Adrenal gland (tissue), 12 donors: Measurements from ENCODE around the gene CCHCR1. TPM values are rescaled to one million over a fixed set of nuclear protein-coding genes. Genes with fewer than 3 reads are reported as not detected.

Experiments
- DNase-seq, 7 donors: peaks; one replicate each; pipeline ENCODE4 v3.0.0-alpha.2; 2019 to 2020
- H3K27ac ChIP-seq, 5 donors: fragments of 200-600 bp; sonication (generic) in 4 of 5; 1 replicate in 3 of 5; 2 replicates in 2 of 5; pipeline versions ENCODE4 v1.5.1 to v1.8.0; 2016 to 2020; ENCODE audit warnings: mild to moderate bottlenecking in 1 of 5
- H3K27me3 ChIP-seq: fragments of 200-600 bp; 2 replicates; pipeline ENCODE4 v1.8.0; 2021
- H3K36me3 ChIP-seq, 2 donors: fragments of 200-600 bp; replicated peaks in 1 of 2; 1 replicate in 1 of 2; 2 replicates in 1 of 2; pipeline versions ENCODE4 v1.5.1 to v1.8.0; 2018 to 2022
- H3K4me1 ChIP-seq, 2 donors: fragments of 200-600 bp; replicated peaks in 1 of 2; 1 replicate in 1 of 2; 2 replicates in 1 of 2; pipeline versions ENCODE4 v1.5.1 to v1.8.0; 2018 to 2021
- H3K4me3 ChIP-seq, 4 donors: fragments of 200-600 bp; sonication (generic) in 3 of 4; one replicate each; pipeline ENCODE4 v1.5.1; 2016 to 2018
- H3K9me3 ChIP-seq, 3 donors: fragments of 200-600 bp; sonication (generic) in 1 of 3; replicated peaks in 1 of 3; 1 replicate in 2 of 3; 2 replicates in 1 of 3; pipeline versions ENCODE4 v1.5.1 to v1.8.0; 2016 to 2021
- POLR2A ChIP-seq, 2 donors: fragments of 450-650 bp; IDR thresholded peaks; one replicate each; pipeline ENCODE4 v1.6.1; 2017; ENCODE audit warnings: antibody characterized with exemption in 2 of 2, mild to moderate bottlenecking in 2 of 2, moderate library complexity in 1 of 2
- WGBS, 4 donors: extraction: QIAGEN DNeasy Blood & Tissue Kit in 2 of 4; methylation state at CpG; one replicate each; pipeline versions ENCODE4 v1.1.5 to v1.1.7; 2013 to 2017; 5-methylcytosine and 5-hydroxymethylcytosine counted together
- intact Hi-C, 2 donors: fragments of 100-400 bp; cut with DNase I; formaldehyde crosslinking; loops; one replicate each; pipeline versions ENCODE4 v1.14.1 to v1.15.0; 2022 to 2023
- polyA plus RNA-seq, 3 donors: library from polyadenylated mRNA; stranded (reverse); fragments of 200-250 nt in 2 of 3; fragments of 350-450 nt in 1 of 3; fragmentation: Illumina TruSeq in 1 of 3; extraction: RNeasy Lipid Tissue Mini Kit (QIAGEN cat#74804) in 1 of 3; gene quantifications; one replicate each; pipeline ENCODE4 v1.2.3, GENCODE V29; 2013 to 2014
- total RNA-seq, 9 donors: library from RNA; depleted of rRNA in 4 of 9; stranded (reverse); fragments of >200 nt in 4 of 9; fragments of 120-200 nt in 1 of 9; fragmentation: NEBNext Ultra II Directional in 1 of 9; extraction: Animal tissue kit (Norgen Biotek cat#: 25700) in 1 of 9; gene quantifications; one replicate each; pipeline versions ENCODE4 v1.1.0 to v1.2.4, GENCODE V29; 2013 to 2023
- TF ChIP-seq, protein P1 (sequence below), 6 experiments: fragments of 450-650 bp in 4 of 6; fragments of 200-600 bp in 2 of 6; sonication (generic) in 1 of 6; IDR thresholded peaks; 1 replicate in 5 of 6; 2 replicates in 1 of 6; pipeline versions ENCODE4 v1.5.1 to v1.8.0; 2016 to 2021; ENCODE audit warnings: antibody characterized with exemption in 6 of 6, mild to moderate bottlenecking in 2 of 6, moderate library complexity in 1 of 6
- donor health status: healthy with polysubstance abuse.
- donor health status: Bipolar disorder and iron deficiency.
- donor health status: DM: yes; HTN: yes; CAD: no.
- donor health status: DM: no; HTN: no; CAD: no.
- donor health status: DM: no; HTN: no; CAD: no.
- donor health status: DM: yes; HTN: yes; CAD: no.

The CCHCR1 gene
- total and polyA plus RNA-seq, 12 donors = 4.5 to 27.4 (median 13.6) TPM

DNA sequence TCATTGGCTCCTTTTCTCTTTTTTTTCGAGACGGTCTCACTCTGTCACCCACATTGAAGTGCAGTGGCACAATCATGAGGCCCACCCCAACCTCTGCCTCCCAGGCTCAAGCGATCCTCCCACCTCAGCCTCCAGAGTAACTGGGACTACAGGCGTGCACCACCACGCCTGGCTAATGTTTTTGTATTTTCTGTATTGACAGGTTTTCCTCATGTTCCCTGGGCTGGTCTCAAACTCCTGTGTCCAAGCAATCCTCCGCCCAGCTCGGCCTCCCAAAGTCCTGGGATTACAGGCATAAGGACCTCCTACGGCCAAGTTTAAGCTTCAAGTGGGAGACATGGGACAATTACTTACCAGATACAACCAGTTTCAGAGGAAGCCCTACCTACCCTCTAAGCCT, 22.3 kb upstream of the CCHCR1 start:
- no peaks in the 10 kb centered on the region for H3K36me3 ChIP-seq
- intact Hi-C loops = loop anchor here in 1 of 2 donors (10.0 kb wide), 1 partner anchor 1025 kb away; no protein-coding TSS in a partner anchor
- no peaks in the 10 kb centered on the region for H3K9me3 ChIP-seq
- no peaks in the 10 kb centered on the region for H3K27me3 ChIP-seq
- H3K27ac ChIP-seq = no peak overlapping the region
- H3K4me3 ChIP-seq = no peak overlapping the region
- no peaks in the 10 kb centered on the region for H3K4me1 ChIP-seq
- TF ChIP-seq POLR2A (IDR thresholded peaks at IDR 0.05) = no peak
- TF ChIP-seq, protein P1, sequence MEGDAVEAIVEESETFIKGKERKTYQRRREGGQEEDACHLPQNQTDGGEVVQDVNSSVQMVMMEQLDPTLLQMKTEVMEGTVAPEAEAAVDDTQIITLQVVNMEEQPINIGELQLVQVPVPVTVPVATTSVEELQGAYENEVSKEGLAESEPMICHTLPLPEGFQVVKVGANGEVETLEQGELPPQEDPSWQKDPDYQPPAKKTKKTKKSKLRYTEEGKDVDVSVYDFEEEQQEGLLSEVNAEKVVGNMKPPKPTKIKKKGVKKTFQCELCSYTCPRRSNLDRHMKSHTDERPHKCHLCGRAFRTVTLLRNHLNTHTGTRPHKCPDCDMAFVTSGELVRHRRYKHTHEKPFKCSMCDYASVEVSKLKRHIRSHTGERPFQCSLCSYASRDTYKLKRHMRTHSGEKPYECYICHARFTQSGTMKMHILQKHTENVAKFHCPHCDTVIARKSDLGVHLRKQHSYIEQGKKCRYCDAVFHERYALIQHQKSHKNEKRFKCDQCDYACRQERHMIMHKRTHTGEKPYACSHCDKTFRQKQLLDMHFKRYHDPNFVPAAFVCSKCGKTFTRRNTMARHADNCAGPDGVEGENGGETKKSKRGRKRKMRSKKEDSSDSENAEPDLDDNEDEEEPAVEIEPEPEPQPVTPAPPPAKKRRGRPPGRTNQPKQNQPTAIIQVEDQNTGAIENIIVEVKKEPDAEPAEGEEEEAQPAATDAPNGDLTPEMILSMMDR (IDR thresholded peaks at IDR 0.05) = no peak
- WGBS, 4 donors = 92 to 94% (median 93%) methylated on average over 8 of the region's 8 CpGs
- no peak for DNase-seq

DNA sequence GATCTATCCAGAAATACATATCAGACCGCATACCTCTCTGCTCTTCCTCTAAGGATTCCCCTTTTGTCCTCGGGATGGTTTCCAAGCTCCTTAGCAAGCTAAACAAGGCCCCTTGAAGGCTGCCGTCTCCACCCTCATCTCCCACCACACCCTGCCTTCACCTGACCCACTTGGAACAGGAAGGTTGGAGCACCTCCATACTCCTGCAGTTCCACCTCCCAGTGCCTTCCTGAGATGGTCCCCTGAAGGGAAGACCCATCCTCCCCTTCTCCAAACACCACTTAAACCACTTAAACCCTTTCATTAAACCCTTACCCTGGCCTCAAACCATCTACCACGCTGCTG, 21.4 kb upstream of the CCHCR1 start:
- DNase-seq = no peak
- H3K27me3 ChIP-seq = no peaks in the 10 kb centered on the region
- no peaks in the 10 kb centered on the region for H3K4me1 ChIP-seq
- TF ChIP-seq, protein P1 (IDR thresholded peaks at IDR 0.05) = no peak
- no peak for TF ChIP-seq POLR2A (IDR thresholded peaks at IDR 0.05)
- H3K4me3 ChIP-seq = no peak overlapping the region
- 64 to 80% (median 76%) methylated on average over 4 of the region's 4 CpGs for WGBS, 4 donors
- intact Hi-C loops = loop anchor here in 1 of 2 donors (10.0 kb wide), 1 partner anchor 1026 kb away; no protein-coding TSS in a partner anchor
- H3K27ac ChIP-seq = no peak overlapping the region
- no peaks in the 10 kb centered on the region for H3K9me3 ChIP-seq
- H3K36me3 ChIP-seq = no peaks in the 10 kb centered on the region

DNA sequence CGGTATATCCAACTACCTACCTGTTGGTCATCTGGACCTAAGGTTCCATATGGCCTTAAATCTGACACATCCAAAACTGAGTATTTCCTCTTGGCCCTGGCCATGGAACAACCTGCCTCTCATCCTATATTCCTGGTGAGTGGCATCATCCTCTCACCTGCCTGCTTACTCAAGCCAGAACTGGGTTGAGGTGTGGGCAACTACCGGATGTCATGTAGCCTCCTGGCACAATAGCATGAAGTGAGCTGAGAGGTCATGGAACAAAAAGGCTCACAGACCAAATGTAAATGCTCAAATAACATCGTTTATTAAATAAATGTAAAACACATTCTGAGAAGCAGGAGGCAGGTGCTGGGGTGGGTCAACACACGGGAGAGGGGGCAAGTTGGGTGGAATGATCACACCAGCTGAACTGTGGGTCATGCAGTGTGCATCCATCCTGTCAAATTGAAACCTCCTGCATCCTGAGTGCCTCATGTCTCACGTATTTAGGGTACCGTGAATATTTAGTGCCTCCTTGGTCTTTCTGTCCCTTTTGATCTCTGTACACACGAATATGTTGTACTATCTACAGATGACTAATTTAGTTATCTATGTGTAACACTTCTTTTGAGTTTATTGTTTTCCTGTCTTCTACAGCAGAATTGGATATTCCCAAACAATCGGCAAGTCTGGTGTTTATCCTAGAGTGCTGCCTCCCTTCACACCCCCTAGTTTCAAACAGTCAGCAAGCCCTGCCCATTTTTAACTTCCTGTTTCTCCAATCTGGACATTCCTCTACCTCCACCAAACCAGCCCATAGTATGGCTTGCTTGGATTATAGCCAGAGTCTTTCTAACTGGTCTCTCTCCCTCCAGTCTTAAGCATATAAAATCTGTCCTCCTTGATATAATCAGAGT, 20.8 kb upstream of the CCHCR1 start:
- Histone ChIP-seq H3K4me1 (no peaks in the 10 kb centered on the region), H3K36me3 (no peaks in the 10 kb centered on the region), H3K4me3 (no peak overlapping the region), H3K27me3 (no peaks in the 10 kb centered on the region), H3K9me3 (no peaks in the 10 kb centered on the region), H3K27ac (no peak overlapping the region)
- 52 to 71% (median 64%) methylated on average over 8 of the region's 8 CpGs for WGBS, 4 donors
- no peak for TF ChIP-seq POLR2A (IDR thresholded peaks at IDR 0.05)
- TF ChIP-seq, protein P1 (IDR thresholded peaks at IDR 0.05) = no peak
- no peak for DNase-seq
- intact Hi-C loops = loop anchor here in 1 of 2 donors (10.0 kb wide), 1 partner anchor 1026 kb away; no protein-coding TSS in a partner anchor

DNA sequence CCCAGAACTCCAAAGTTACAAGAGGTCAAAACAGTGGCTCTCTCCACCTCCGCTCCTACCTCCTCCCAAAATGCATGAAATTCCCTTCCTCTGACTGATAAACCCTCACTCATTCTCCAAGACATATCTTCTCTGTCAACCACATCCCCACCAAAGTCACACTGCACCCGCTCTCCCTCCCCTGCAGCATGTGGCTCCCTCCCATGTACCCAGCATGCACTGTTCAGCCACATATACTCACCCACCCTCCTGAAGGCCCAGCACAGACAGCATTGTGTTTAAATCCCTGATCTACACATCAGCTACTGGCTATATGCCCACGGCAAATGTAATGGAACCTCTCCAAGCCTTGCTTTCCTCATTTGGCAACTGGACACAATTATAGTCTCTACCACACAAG, 18.4 kb upstream of the CCHCR1 start:
- no peaks in the 10 kb centered on the region for H3K27me3 ChIP-seq
- TF ChIP-seq POLR2A (IDR thresholded peaks at IDR 0.05) = no peak
- TF ChIP-seq, protein P1 (IDR thresholded peaks at IDR 0.05) = no peak
- no peak overlapping the region for H3K27ac ChIP-seq
- DNase-seq = no peak
- H3K36me3 ChIP-seq = no peaks in the 10 kb centered on the region
- intact Hi-C loops = loop anchor here in 1 of 2 donors (10.0 kb wide), 1 partner anchor 1029 kb away; no protein-coding TSS in a partner anchor
- no peaks in the 10 kb centered on the region for H3K9me3 ChIP-seq
- WGBS, 4 donors = 81 to 88% (median 86%) methylated on average over 3 of the region's 3 CpGs
- no peaks in the 10 kb centered on the region for H3K4me1 ChIP-seq
- no peak overlapping the region for H3K4me3 ChIP-seq
